HG03442 (cell line): ENCODE data around the gene ECSCR.
"Not testable (repeated sequence)": the region's sequence is repeated elsewhere in the genome, so short reads cannot be mapped to it uniquely, and the experiment has no call there.

Source experiments
- ATAC-seq: cut with Tn5 transposase; IDR thresholded peaks from one replicate; pipeline ENCODE4 v1.9.1; 2021; ENCODE audit warnings: mild to moderate bottlenecking, moderate library complexity; ENCODE audit not compliant: unreplicated experiment

Gene ECSCR, protein sequence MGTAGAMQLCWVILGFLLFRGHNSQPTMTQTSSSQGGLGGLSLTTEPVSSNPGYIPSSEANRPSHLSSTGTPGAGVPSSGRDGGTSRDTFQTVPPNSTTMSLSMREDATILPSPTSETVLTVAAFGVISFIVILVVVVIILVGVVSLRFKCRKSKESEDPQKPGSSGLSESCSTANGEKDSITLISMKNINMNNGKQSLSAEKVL

DNA sequence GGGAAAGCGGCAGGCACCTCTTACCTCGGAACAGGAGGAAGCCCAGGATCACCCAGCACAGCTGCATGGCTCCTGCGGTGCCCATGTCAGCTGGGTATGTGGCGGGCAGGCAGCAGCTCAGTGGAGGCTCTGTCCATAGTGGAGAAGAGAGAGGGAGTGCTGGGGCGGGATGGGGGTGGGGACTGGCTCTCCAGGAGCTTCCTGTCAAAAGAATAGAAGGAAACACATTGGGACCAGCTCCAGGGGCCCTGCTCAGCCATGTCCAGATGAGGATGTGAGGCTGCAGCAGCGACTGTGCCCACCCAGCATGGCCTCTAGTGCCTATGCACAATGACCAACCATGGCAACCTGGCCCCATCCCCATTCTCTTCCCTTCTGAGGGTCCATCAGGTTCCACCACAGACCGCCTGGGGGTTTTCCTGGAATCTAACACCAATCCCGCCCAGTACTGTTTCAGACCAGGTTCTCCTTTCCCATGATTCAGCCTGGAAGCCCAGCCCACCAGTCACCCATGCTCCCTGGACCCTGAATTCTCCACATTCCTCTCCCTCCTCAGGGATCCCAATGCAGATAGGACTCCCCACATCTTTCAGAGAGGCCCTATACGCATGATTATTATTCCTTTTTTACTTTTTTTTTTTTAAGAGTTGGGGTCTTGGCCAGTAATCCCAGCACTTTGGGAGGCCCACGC is at the start of gene ECSCR:
ECSCR (minus strand) TSS at position 158 of the 691 bp plus-strand sequence; CDS start at position 85, 73 bp downstream.
- no peak for ATAC-seq

DNA sequence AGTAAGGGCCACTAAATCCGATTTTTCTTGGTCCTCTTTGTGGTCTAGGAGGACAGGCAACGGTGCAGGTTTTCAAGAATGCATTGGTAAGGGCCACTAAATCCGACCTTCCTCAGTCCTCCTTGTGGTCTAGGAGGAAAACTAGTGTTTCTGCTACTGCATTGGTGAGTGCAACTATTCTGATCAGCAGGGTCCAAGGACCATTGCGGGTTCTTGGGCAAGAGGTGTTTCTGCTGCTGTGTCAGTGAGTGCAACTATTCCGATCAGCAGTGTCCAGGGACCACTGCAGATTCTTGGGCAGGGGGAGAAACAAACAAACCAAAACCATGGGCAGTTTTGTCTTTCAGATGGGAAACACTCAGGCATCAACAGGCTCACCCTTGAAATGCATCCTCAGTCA is 42.2 kb upstream of the ECSCR start:
- ATAC-seq: not testable (repeated sequence)

DNA sequence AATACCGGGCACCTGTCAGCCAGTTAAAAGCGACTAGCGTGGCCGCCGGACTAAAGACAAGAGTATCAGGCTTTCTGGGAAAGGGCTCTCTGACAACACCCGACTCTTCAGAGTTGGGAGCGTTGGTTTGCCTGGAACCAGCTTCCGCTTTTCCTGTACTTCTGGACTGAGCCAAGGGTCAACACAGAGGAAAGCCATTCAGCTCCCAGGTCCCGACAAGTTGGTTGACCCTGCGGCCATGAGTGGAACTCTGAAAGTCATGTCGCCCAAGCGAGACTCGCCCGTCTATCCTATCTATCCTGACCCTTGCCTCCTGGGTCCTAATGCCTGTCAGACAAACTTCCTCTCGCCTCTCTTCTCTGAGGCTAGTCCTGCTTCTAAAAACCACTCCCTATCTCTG is 41.3 kb upstream of the ECSCR start:
- ATAC-seq: not testable (repeated sequence)

DNA sequence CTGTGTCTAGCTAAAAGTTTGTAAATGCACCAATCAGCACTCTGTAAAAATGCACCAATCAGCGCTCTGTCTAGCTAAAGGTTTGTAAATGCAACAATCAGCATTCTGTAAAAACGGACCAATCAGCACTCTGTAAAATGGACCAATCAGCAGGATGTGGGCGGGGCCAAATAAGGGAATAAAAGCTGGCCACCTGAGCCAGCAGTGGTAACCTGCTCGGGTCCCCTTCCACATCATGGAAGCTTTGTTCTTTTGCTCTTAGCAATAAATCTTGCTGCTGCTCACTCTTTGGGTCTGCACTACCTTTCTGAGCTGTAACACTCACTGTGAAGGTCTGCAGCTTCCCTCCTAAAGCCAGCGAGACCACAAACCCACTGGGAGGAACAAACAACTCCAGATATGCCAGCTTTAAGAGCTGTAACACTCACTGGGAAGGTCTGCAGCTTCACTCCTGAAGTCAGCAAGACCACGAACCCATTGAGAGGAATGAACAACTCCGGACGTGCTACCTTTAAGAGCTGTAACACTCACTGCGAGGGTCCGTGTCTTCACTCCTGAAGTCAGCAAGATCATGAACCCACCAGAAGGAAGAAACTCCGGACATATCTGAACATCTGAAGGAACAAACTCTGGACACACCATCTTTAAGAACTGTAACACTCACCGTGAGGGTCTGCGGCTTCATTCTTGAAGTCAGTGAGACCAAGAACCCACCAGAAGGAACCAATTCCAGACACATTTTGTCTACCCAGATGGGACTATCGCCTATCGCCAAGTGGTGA is 40.7 kb upstream of the ECSCR start:
- ATAC-seq: not testable (repeated sequence)

DNA sequence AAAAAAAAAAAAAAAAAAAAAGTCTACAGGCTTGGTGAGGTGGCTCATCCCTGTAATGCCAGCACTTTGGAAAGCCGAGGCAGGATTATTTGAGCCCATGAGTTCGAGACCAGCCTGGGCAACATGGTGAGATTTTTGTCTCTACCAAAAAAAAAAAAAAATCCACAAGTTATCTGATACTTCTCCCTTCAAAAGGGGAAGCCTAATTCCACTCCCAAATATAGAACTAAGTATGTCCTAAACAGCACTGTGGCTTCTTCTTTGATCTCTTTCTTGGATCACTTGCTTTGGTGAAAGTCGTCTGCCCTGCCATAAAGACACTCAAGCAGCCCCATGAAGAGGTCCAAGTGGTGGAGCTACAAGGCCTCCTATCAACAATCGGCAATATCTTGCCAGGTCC is 38.8 kb upstream of the ECSCR start:
- no peak for ATAC-seq

DNA sequence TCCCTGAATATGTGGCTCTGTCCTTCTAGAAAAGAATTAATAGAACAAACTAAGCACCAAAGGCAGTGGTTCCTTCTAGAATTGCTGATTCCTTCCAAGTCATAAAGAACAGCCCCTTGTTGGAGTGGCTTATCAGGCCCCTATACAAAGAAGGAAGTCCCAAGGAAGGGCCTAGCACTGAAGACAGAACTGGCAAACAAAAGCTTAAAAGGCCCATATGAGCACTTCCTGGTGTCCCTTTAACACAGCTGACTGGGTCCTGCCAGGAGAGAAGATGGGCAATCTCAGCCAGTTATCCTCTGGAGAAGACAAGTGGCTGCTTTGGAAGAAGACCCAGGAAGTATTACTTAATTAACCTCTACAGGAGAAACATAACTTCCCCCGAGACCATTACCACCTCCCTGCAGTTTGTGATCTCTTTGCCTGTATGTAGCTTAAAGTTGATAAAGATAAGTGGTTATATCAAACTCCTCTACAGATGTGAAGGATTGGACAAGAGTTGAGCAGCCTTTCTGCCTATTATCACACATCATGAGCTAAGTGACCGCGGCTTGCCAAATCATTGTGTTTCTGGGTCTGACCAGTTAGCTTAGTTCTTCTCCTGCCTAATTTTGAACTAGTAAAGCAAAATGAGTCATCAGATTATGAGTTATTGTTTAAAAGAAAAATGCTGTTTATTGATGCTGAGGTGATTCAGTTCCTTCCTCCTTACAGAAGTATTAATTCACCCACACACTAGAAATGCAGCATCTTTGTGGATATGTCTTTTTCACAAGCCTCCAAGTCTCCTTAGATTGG is 33.3 kb upstream of the ECSCR start:
- no peak for ATAC-seq

DNA sequence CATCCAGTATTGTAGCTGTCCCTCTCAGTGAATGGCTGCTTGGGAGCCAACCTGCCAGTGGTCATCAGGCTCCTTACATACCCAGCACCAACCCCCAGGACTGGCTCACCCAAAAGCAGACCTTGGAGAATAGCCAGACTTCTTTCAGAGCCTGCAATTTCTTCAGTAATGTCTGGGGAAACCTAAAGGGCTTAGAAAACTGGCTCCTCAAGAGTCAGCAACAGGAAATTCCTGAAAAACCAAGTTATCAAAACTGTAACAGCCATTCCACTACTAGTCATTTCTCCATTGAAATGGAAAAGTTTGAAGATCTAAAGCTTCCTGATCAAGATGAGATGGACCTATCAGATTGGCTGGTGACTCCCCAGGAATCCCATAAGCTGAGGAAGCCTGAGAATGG is 32.3 kb upstream of the ECSCR start:
- ATAC-seq: no peak

DNA sequence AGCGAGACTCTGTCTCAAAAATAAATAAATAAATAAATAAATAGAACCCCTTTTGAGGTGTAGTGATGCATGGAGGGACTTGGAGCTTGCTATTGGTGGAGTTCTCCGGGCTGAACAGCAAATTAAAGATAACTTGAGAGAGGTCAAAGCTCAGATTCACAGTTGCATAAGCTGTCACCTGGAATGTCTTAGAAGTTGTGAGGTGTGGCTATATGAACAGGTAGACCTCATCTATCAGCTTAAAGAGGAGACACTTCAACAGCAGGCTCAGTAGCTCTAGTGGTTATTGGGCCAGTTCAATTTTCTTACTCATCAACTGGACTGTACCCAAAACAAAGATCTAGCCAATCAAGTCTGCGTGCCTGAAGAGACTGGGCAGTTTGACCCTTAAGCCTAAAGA is 31.7 kb upstream of the ECSCR start:
- no peak for ATAC-seq

DNA sequence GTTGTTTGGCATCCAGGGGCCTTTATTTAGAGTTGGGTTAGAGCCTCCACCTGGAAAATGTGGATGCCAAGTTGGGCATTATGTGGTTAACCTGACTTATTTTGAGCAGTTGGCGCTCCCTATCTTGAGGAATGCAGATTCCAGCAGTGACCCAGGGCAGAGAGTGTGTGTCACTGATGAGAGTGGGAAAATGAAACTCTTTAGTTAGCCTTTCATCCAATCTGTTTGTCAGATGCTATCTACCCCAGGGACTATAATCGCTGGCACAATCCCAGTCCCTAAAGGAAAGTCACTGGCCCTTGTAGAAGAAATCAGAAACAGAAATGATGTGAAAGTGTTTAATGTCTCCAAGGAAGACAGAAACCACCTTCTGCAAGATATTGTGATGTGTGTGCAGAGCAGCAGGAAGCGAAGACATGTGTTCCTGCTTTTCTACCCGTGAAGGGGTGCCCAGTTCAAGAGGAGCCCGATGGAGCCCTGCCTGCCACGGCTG is 30.2 kb upstream of the ECSCR start:
- no peak for ATAC-seq

DNA sequence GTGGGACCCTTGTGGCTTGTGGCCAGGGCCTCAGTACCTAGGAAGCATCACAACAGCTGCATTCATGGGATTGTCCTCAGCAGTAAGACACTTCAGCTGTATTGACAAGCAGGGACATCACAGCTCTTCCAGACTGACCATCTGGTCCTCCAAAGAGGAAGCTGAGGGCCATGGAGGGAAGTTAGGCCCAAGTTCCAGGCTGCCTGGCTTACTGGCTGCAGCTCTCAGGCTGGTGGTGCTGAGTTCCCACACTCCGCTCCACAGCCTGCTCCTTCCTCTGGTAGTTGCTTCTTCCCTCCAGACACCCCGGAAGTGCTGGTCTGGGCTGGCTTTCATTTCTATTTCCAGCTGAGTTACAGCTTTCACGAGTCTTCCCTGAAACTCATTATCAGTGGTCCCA is 25.7 kb upstream of the ECSCR start:
- no peak for ATAC-seq

DNA sequence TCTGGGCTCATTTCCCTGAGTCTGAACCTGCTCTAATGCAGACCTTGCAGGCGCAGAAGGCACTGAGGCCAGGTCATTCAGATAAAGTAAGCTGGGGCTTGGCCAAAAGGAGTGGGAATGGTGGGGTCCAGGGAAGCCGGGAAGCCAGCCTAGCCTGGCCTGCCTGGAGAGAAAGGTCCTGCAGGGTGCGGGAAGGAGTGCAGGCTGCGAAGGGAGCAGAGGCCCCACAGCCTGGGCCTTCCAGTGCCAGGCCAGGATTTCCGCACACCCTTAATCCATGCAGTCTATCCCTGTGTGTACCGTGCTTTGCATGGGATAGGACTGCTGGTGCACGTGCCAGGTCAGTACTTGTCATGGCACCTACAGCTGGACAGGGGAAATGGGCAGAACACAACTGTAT is 23.7 kb upstream of the ECSCR start:
- ATAC-seq: no peak

DNA sequence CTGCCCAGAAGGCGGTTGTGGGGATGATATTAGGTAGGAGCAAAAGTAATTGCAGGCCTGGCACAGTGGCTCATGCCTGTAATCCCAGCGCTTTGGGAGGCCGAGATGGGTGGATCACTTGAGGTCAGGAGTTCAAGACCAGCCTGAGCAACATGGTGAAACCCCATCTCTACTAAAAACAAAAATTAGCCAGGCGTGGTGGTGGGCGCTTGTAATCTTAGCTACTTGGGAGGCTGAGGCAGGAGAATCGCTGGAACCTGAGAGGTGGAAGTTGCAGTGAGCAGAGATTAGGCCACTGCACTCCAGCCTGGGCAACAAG is 20.3 kb upstream of the ECSCR start:
- not testable (repeated sequence) for ATAC-seq

DNA sequence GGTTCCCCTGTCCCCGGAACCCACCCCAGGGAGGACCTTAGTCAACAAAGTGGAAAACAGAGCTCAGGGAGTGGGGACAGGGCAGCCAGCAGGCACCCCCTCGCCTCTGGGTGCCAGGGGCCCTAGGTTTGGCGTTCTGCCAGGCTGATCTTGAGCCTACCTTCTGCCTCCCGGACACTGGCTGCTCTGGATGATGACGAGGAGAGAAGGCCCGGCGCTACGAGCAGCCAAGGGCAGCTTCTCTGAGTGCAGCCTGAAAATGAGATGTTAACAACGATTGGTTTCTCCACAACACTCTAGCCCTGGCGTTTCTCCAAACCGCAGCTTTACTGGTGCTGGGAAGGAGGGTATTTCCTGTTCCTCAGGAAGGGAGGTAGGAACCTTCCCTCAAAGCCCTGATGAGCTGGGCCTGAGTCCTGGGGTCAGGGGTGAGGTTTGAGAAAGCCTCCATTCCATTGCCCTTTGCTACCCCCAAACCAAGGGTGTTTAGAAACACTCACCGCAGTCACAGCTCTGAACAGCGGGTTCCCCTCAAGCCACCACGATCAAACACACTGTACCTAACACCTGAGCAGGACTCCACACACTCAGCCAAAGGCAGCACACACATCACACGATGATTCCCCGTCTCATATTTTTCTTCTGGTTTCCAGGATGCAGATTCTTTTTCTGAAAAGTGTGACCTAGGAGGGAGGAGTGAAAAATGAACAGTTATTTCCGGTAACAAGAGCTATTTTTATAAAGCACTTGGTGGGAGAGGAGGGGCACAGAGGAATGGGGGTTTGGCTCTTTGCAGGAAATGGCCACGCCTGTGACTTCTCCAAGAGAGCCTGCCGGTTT is 19.7 kb upstream of the ECSCR start, which contains the start of gene STING1:
STING1 (minus strand) TSS at position 709 of the 840 bp plus-strand sequence. CDS start 1,054 bp downstream, outside the sequence.
- ATAC-seq: peak; percentile 50

DNA sequence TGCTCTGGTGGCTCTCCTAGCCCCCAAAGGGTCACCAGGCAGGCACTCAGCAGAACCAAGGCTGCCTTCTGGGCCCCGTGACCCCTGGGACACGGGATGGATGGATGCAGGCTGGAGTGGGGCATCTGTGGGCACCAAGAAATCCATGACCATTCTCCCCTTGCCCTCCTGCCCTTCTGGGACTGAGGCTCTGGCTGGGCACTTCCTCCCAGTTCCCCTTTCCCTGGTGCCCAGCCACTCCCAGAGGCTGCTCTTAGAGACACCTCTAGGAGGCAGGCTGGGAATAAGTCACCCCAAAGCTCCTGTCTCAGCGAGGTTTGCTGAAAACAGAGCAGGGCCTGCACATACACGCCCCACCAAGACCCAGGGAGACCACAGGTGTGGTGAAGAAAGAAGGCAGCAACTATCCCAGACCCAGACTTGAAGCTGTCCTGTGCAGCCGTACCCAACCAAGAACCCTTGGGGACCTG is 19.1 kb upstream of the ECSCR start:
- peak; percentile 25 for ATAC-seq

DNA sequence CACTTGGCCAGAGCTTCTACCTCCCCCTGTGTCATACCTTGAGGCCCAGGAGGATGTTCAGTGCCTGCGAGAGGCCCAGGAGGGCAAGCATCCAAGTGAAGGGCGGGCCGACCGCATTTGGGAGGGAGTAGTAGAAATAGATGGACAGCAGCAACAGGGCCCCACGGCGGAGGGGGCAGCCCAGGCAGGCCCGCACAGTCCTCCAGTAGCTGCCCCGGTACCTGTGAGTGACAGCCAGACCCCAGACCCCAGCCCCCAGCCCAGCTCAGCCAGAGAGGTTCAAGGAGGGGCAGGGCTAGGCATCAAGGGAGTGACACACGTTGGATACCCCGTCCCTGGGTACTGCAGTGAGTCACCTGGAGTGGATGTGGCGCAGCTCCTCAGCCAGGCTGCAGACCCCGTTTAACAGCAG is 18.6 kb upstream of the ECSCR start:
- ATAC-seq: no peak

DNA sequence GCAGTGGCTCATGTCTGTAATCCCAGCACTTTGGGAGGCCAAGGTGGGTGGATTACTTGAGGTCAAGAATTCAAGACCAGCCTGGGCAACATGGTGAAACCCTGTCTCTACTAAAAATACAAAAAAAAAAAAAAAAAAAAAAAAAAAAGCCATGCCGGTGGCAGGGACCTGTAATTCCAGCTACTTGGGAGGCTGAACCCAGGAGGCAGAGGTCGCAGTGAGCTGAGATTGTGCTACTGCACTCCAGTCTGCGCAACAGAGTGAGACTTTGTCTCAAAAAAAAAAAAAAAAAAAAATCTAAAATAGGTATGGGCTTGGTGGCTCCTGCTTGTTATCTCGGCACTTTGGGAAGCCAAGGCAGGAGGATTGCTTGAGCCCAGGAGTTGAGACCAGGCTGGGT is 17.2 kb upstream of the ECSCR start:
- not testable (repeated sequence) for ATAC-seq

DNA sequence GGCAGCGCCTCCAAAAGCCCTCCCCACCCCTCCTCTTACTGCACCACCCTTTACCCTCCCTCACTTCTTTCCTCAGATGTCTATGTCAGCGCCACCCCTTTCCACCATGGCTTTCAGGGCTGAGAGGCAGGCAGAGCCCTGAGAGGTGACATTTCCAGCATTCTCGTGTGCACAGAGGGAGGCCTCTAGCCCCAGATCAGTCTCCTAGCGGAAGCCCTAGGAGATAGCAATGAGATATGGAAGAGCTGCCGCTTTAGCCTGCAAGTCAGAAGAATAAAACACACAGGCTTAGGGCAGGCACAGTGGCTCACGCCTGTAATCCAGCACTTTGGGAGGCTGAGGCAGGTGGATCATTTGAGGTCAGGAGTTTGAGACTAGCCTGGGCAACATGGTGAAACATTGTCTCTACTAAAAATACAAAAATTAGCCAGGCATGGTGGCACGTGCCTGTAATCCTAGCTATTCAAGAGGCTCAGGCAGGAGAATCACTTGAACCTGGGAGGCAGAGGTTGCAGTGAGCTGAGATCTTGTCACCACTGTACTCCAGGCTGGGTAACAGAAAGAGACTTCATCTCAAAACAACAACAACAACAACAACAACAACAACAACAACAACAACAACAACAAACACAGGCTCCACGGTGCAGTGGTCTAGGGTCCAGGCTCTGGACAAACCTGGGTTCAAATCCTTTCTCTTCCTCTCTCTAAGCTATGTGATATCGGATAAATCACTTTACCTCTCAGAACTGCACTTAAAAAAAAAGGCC is 16.3 kb upstream of the ECSCR start:
- ATAC-seq: not testable (repeated sequence)

DNA sequence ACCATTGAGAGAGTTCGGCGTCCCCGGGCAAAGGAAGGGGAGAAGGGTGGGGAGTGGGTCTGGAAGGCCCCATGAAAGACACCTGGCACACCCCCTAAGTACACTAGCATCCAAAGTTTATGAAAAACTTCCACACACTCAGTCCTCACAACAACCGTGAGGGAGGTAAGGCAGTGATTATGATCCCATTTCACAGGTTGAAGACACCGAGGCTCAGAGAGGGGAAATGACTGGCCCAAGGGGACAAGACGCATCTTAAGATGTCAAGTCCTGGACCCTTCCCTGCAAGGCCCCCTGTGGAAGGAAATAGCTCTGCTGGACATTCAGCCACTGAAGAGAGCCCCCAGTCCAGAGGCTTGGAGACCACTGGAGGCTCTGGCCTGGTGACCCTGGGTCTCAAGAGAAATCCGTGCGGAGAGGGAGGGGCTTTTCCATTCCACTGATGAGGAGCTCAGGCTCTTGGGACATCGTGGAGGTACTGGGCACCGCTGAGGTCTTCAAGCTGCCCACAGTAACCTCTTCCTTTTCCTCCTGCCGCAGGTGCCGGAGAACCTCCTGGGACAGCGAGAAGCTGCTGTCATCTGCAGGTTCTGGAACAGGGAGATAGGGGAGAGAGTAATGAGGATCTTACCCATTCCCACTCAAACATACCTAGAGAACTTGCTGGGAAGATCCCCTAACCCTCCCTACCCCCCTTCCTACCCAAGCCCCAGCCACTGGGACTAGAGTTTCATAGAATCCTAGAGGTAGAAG is 13.5 kb upstream of the ECSCR start:
- no peak for ATAC-seq
